Duodenal mucosa (tissue), 2 donors: Measurements from ENCODE around the gene FADS3.
A peak's percentile ranks its signal among the peaks of the same experiment; 100 is the strongest.

Experiments
- H3K27ac ChIP-seq: one replicate; pipeline ENCODE4 v1.7.0; 2013; ENCODE audit warnings: low read depth, low read length
- H3K27me3 ChIP-seq, 2 donors: one replicate each; pipeline ENCODE4 v1.7.0; 2013; ENCODE audit warnings: low read length in 2 of 2, control low read depth in 1 of 2; ENCODE audit not compliant: insufficient read depth in 2 of 2, control insufficient read depth in 1 of 2
- H3K36me3 ChIP-seq, 2 donors: one replicate each; pipeline ENCODE4 v1.7.0; 2013; ENCODE audit warnings: low read length in 2 of 2, control low read depth in 1 of 2; ENCODE audit not compliant: insufficient read depth in 2 of 2, control insufficient read depth in 1 of 2
- H3K4me1 ChIP-seq, 2 donors: one replicate each; pipeline ENCODE4 v1.7.0; 2013; ENCODE audit warnings: low read length in 2 of 2, control low read depth in 1 of 2; ENCODE audit not compliant: insufficient read depth in 2 of 2, control insufficient read depth in 1 of 2
- H3K4me3 ChIP-seq, 2 donors: one replicate each; pipeline ENCODE4 v1.7.0; 2013; ENCODE audit warnings: low read length in 2 of 2, low read depth in 1 of 2
- H3K9ac ChIP-seq, 2 donors: one replicate each; pipeline ENCODE4 v1.7.0; 2013; ENCODE audit warnings: low read length in 2 of 2, low read depth in 1 of 2
- H3K9me3 ChIP-seq, 2 donors: one replicate each; pipeline ENCODE4 v1.7.0; 2013; ENCODE audit warnings: low read length in 2 of 2, control low read depth in 1 of 2; ENCODE audit not compliant: control insufficient read depth in 1 of 2

Gene FADS3, protein sequence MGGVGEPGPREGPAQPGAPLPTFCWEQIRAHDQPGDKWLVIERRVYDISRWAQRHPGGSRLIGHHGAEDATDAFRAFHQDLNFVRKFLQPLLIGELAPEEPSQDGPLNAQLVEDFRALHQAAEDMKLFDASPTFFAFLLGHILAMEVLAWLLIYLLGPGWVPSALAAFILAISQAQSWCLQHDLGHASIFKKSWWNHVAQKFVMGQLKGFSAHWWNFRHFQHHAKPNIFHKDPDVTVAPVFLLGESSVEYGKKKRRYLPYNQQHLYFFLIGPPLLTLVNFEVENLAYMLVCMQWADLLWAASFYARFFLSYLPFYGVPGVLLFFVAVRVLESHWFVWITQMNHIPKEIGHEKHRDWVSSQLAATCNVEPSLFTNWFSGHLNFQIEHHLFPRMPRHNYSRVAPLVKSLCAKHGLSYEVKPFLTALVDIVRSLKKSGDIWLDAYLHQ

GRCh38 chr11:61891331-61892084 is at the start of gene FADS3:
TSS of gene FADS3 (minus strand) at chr11:61891545. CDS start at chr11:61891381, 164 bp downstream.
- Histone ChIP-seq H3K9ac (peak within 1 kb of the TSS; percentile 35 to 61), H3K4me1 (peaks cover 0 to 14% of the 10 kb centered on the region in 2 donors), H3K36me3 (no peaks in the 10 kb centered on the region), H3K27me3 (no peaks in the 10 kb centered on the region), H3K9me3 (no peaks in the 10 kb centered on the region), H3K27ac (peak within 1 kb of the TSS; percentile 10), H3K4me3 (peak within 1 kb of the TSS; percentile 66 to 84)

DNA sequence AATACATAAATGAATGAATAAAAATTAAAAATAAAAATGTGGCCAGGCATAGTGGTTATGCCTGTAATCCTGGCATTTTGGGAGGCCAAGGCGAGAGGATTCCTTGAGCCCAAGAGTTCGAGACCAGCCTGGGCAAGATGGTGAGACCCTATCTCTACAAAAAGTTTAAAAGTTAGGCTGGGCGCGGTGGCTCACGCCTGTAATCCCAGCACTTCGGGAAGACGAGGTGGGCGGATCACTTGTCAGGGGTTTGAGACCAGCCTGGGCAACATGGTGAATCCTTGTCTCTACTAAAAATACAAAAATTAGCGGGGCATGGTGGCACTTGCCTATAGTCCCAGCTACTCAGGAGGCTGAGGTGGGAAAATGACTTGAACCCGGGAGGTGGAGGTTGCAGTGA is 49.1 kb upstream of the FADS3 start:
- Histone ChIP-seq H3K4me3 (no peak overlapping the region), H3K9ac (no peak overlapping the region), H3K4me1 (no peaks in the 10 kb centered on the region), H3K27me3 (no peaks in the 10 kb centered on the region), H3K36me3 (no peaks in the 10 kb centered on the region), H3K27ac (no peak overlapping the region), H3K9me3 (no peaks in the 10 kb centered on the region)

- H3K9me3 ChIP-seq: no peaks in the 10 kb centered on the region
- no peaks in the 10 kb centered on the region for H3K36me3 ChIP-seq
- no peak overlapping the region for H3K27ac ChIP-seq
- H3K4me1 ChIP-seq: no peaks in the 10 kb centered on the region
- H3K9ac ChIP-seq: no peak overlapping the region
- no peak overlapping the region for H3K4me3 ChIP-seq
- H3K27me3 ChIP-seq: peaks cover 0 to 5% of the 10 kb centered on the region in 2 donors
Observed at GRCh38 chr11:61935861-61936260, 44.5 kb upstream of the FADS3 start.

DNA sequence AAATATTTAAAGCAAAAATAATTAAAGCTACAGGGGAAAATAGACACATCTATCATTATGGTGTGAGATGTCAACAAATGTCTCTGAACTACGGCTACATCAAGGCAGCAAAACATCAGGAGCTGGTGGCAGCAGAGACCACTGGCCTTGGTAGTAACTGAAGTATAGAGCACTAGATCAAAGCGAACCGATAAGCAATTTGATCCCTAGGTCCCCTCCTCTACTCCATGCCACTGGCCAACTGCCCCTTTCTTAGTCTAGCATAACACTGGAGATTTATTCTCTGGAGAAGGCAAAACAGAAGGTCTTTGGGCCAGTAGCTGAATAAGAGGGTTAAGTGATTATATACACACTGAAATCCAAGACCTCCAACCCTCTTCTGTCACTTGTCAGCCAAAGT is 39.6 kb upstream of the FADS3 start:
- no peak overlapping the region for H3K9ac ChIP-seq
- H3K4me1 ChIP-seq: no peaks in the 10 kb centered on the region
- H3K27ac ChIP-seq: no peak overlapping the region
- H3K36me3 ChIP-seq: no peaks in the 10 kb centered on the region
- no peak overlapping the region for H3K4me3 ChIP-seq
- H3K27me3 ChIP-seq: peaks cover 0 to 6% of the 10 kb centered on the region in 2 donors
- no peaks in the 10 kb centered on the region for H3K9me3 ChIP-seq

DNA sequence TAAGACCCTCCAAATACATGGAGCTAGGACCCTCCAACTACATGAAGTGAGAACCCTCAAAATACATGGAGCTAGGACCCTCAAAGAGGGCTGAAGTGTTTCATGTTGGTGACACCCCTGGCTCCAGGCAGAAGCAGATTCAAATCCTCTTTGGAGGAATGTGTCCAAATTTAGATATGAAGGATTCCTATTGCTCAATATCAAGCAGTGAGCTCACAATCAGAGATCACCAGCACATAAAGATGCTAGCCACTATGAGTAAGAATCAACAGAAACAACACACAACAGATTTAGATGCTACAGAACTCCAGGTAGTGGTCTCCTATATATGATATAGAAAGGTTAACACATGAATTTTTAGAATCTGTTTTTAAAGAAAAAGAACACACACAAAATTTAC is 37.3 kb upstream of the FADS3 start:
- Histone ChIP-seq H3K36me3 (no peaks in the 10 kb centered on the region), H3K27me3 (peaks cover 0 to 6% of the 10 kb centered on the region in 2 donors), H3K4me1 (peaks cover 2 to 6% of the 10 kb centered on the region in 2 donors), H3K4me3 (no peak overlapping the region), H3K27ac (no peak overlapping the region), H3K9me3 (no peaks in the 10 kb centered on the region), H3K9ac (no peak overlapping the region)

- Histone ChIP-seq H3K36me3 (no peaks in the 10 kb centered on the region), H3K27ac (no peak overlapping the region), H3K4me3 (no peak overlapping the region), H3K9me3 (no peaks in the 10 kb centered on the region), H3K9ac (no peak overlapping the region), H3K4me1 (peaks cover 9 to 14% of the 10 kb centered on the region in 2 donors), H3K27me3 (peaks cover 0 to 6% of the 10 kb centered on the region in 2 donors)
Observed at GRCh38 chr11:61927501-61927900, 36.2 kb upstream of the FADS3 start.

- Histone ChIP-seq H3K27me3 (peaks cover 0 to 5% of the 10 kb centered on the region in 2 donors), H3K27ac (no peak overlapping the region), H3K9me3 (no peaks in the 10 kb centered on the region), H3K36me3 (no peaks in the 10 kb centered on the region), H3K4me1 (peaks cover 9 to 14% of the 10 kb centered on the region in 2 donors), H3K9ac (no peak overlapping the region), H3K4me3 (no peak overlapping the region)
Observed at GRCh38 chr11:61926235-61926634, 34.9 kb upstream of the FADS3 start.

- Histone ChIP-seq H3K27ac (no peak overlapping the region), H3K4me3 (no peak overlapping the region), H3K27me3 (peaks cover 0 to under 1% of the 10 kb centered on the region in 2 donors), H3K36me3 (no peaks in the 10 kb centered on the region), H3K9ac (no peak overlapping the region), H3K9me3 (no peaks in the 10 kb centered on the region), H3K4me1 (peaks cover 9 to 14% of the 10 kb centered on the region in 2 donors)
Observed at GRCh38 chr11:61925736-61926135, 34.4 kb upstream of the FADS3 start.

- Histone ChIP-seq H3K27ac (peak overlapping the region; percentile 30), H3K4me1 (peaks cover 9 to 18% of the 10 kb centered on the region in 2 donors), H3K9ac (no peak overlapping the region), H3K9me3 (no peaks in the 10 kb centered on the region), H3K27me3 (peaks cover 13 to 14% of the 10 kb centered on the region in 2 donors), H3K4me3 (no peak overlapping the region), H3K36me3 (no peaks in the 10 kb centered on the region)
Observed at GRCh38 chr11:61924064-61924455, 32.7 kb upstream of the FADS3 start.
